ENCODE measurements around the gene JTB.

DNA sequence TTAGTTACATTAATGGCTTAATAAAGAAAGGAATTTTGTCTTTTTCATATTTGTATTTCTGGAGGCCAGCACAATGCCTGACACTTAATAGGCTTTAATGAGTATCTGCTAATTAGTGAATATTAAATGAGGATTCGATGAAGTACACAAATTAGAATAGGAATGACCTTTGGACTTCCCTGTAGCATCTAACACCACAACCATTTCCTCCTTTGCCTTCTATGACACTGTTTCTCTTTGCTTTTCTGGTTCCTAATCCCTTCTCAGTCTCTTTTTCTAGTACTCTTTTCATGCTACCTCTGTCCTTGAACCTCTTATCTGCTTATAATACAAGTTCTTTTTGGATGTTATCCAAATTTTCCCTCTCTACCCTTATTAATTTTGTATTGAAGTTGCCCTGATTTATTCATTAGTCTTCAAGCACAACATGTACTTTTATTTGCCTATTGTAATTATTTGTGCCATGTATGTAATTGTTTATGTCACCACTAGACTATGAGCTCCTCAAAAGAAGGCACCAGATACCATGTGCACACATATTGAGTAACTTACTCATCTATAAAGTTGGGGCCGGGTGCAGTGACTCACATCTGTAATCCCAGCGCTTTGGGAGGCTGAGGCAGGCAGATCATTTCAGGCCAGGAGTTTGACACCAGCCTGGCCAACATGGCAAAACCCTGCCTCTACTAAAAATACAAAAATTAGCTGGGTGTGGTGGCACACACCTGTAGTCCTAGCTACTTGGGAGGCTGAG is 36.9 kb upstream of the JTB start:
- TF ChIP-seq, protein P1, sequence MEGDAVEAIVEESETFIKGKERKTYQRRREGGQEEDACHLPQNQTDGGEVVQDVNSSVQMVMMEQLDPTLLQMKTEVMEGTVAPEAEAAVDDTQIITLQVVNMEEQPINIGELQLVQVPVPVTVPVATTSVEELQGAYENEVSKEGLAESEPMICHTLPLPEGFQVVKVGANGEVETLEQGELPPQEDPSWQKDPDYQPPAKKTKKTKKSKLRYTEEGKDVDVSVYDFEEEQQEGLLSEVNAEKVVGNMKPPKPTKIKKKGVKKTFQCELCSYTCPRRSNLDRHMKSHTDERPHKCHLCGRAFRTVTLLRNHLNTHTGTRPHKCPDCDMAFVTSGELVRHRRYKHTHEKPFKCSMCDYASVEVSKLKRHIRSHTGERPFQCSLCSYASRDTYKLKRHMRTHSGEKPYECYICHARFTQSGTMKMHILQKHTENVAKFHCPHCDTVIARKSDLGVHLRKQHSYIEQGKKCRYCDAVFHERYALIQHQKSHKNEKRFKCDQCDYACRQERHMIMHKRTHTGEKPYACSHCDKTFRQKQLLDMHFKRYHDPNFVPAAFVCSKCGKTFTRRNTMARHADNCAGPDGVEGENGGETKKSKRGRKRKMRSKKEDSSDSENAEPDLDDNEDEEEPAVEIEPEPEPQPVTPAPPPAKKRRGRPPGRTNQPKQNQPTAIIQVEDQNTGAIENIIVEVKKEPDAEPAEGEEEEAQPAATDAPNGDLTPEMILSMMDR (IDR thresholded peaks at IDR 0.05): no peak
- TF ChIP-seq BHLHE40 (IDR thresholded peaks at IDR 0.05; ENCODE audit: low read depth, low read length) (no peak), NR3C1 (IDR thresholded peaks at IDR 0.05) (no peak), CEBPB (IDR thresholded peaks at IDR 0.05) (no peak)
- TF ChIP-seq, protein P2, sequence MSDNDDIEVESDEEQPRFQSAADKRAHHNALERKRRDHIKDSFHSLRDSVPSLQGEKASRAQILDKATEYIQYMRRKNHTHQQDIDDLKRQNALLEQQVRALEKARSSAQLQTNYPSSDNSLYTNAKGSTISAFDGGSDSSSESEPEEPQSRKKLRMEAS (IDR thresholded peaks at IDR 0.05): no peak
